ENCODE data around the gene PNMT.

- TF ChIP-seq CTCF (IDR thresholded peaks at IDR 0.05) (no peak), EZH2 (IDR thresholded peaks at IDR 0.05; ENCODE audit: borderline replicate concordance, insufficient read depth, low read depth, low read length, poor library complexity, severe bottlenecking) (no peak)
Observed at GRCh38 chr17:39675390-39676082, 7.3 kb downstream of the PNMT start.
